Ectodermal cell (in vitro differentiated cells): ENCODE data around the gene KCNIP4.

Source experiments
- H3K27ac ChIP-seq: 2 replicates; pipeline ENCODE4 v1.7.0; 2013; ENCODE audit warnings: mild to moderate bottlenecking, low read depth, low read length; ENCODE audit not compliant: insufficient read depth, poor library complexity, severe bottlenecking
- H3K27me3 ChIP-seq: 2 replicates; pipeline ENCODE4 v1.7.0; 2013; ENCODE audit warnings: mild to moderate bottlenecking, low read length; ENCODE audit not compliant: insufficient read depth, control insufficient read depth, poor library complexity, severe bottlenecking
- H3K36me3 ChIP-seq: one replicate; pipeline ENCODE4 v1.7.0; 2013; ENCODE audit warnings: low read length; ENCODE audit not compliant: control insufficient read depth, insufficient read depth
- H3K4me1 ChIP-seq: one replicate; pipeline ENCODE4 v1.7.0; 2013; ENCODE audit warnings: low read length; ENCODE audit not compliant: control insufficient read depth, insufficient read depth
- H3K4me3 ChIP-seq: 2 replicates; pipeline ENCODE4 v1.7.0; 2013; ENCODE audit warnings: low read depth, low read length, control low read depth; ENCODE audit not compliant: insufficient read depth
- H3K9me3 ChIP-seq: 2 replicates; pipeline ENCODE4 v1.7.0; 2013; ENCODE audit warnings: mild to moderate bottlenecking, low read length, moderate library complexity; ENCODE audit not compliant: control insufficient read depth
- WGBS, 2 experiments: methylation state at CpG; one replicate each; pipeline ENCODE4 v1.1.7; 2013; ENCODE audit warnings: missing lambda C conversion rate in 2 of 2; 5-methylcytosine and 5-hydroxymethylcytosine counted together

KCNIP4 gene

GRCh38 chr4:21887481-21887880, 61.1 kb downstream of the KCNIP4 start:
- Histone ChIP-seq H3K36me3 (no peaks in the 10 kb centered on the region), H3K27ac (no peak overlapping the region), H3K27me3 (no peaks in the 10 kb centered on the region), H3K4me1 (no peaks in the 10 kb centered on the region), H3K9me3 (no peaks in the 10 kb centered on the region), H3K4me3 (no peak overlapping the region)
- WGBS, 2 experiments = 100% methylated on average over 1 of the region's 1 CpG; no CpG with 5 or more reads in 1 of the 2 experiments

- Histone ChIP-seq H3K27ac (no peak overlapping the region), H3K36me3 (no peaks in the 10 kb centered on the region), H3K4me3 (no peak overlapping the region), H3K4me1 (no peaks in the 10 kb centered on the region), H3K27me3 (no peaks in the 10 kb centered on the region), H3K9me3 (no peaks in the 10 kb centered on the region)
- WGBS, 2 experiments = 82% methylated on average over 5 of the region's 5 CpGs
These were observed 62.8 kb downstream of the KCNIP4 start for GRCh38 chr4:21885770-21886169.

DNA sequence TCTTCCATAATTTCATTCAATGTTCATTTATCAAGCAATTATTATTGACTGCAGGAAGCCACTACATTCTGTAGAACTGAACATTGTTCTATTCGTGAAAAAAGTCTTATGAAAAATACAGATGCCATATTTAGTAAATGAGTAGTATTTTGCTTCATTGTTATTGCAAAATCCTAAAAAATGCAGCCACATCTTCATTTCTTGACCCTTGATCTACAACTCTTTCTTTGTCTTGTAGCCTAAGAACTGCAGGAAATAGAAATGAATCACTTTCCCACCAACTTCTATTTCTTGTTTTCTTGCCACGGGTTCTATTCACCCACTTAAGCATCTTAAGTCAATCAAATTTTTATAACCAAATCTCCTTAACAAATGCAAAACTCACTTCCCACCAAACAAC, 63.3 kb downstream of the KCNIP4 start:
- Histone ChIP-seq H3K4me3 (no peak overlapping the region), H3K27ac (no peak overlapping the region), H3K4me1 (no peaks in the 10 kb centered on the region), H3K9me3 (no peaks in the 10 kb centered on the region), H3K27me3 (no peaks in the 10 kb centered on the region), H3K36me3 (no peaks in the 10 kb centered on the region)
- 88 to 96% methylated on average over 1 of the region's 2 CpGs for WGBS, 2 experiments

DNA sequence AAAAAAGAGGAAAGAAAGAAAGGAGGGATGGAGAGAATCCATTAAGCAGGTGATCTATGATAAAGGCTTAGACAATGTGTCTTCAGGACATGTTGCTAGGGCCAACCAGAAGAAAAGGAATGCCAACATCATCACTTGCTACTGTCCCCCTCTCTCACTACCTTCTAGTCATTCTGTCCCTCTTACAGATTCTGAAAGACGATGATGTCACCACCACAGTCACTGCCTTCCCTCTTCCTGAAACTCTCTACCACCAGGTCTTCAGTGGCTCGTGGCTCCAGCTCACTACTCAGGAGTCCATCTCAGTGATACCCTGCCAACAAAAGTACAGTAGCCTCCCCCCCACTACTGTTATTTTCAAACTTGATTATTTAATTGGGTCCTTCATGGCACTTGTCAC, 64.0 kb downstream of the KCNIP4 start:
- Histone ChIP-seq H3K4me3 (no peak overlapping the region), H3K27ac (no peak overlapping the region), H3K27me3 (no peaks in the 10 kb centered on the region), H3K36me3 (no peaks in the 10 kb centered on the region), H3K4me1 (no peaks in the 10 kb centered on the region), H3K9me3 (no peaks in the 10 kb centered on the region)
- WGBS, 2 experiments = 87 to 93% methylated on average over 2 of the region's 2 CpGs

DNA sequence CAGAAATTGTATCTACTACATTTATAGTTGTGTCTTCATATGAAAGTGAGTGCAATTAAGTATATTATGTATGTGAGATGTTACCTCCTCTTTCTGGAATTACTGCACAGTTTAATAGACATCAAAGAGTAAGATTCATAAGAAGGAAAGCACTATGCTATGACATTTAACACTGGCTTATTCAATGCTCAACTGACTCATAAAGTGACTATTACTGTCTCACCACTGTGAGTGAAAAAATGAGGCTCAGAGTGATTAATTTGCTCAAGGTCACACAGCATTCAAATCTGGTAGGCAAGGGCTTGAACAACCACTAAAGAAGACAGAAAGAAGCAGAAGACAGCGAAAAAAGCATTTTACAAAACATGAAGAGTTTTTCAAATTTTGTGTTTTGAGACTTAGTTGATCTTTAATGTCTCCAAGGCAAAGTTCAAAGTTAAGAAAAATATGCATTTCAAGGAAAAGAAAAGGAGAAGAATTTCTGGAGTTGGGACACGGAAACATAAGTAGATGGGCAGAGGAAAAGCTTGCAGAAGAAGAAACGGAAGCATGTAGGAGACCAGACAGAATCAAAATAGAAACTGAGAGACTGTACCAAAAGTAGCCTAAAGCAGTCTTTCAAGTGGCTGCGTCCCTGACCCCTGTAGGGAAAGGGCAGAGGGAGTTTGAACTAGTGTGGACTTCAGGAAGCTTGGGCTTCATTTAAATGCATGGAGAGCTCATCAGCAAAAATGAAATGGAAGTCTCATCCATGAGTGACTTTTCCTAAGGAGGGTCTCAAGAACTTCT, 66.3 kb downstream of the KCNIP4 start:
- H3K4me1 ChIP-seq = no peaks in the 10 kb centered on the region
- H3K4me3 ChIP-seq = no peak overlapping the region
- no peaks in the 10 kb centered on the region for H3K27me3 ChIP-seq
- H3K36me3 ChIP-seq = no peaks in the 10 kb centered on the region
- H3K27ac ChIP-seq = no peak overlapping the region
- H3K9me3 ChIP-seq = no peaks in the 10 kb centered on the region
- WGBS, 2 experiments = 92 to 95% methylated on average over 4 of the region's 4 CpGs

GRCh38 chr4:21879187-21879586, 69.4 kb downstream of the KCNIP4 start:
- H3K27ac ChIP-seq = no peak overlapping the region
- H3K4me3 ChIP-seq = no peak overlapping the region
- H3K27me3 ChIP-seq = no peaks in the 10 kb centered on the region
- WGBS, 2 experiments = 55 to 64% methylated on average over 2 to 3 of the region's 3 CpGs
- H3K9me3 ChIP-seq = no peaks in the 10 kb centered on the region
- H3K36me3 ChIP-seq = no peaks in the 10 kb centered on the region
- H3K4me1 ChIP-seq = no peaks in the 10 kb centered on the region

GRCh38 chr4:21876711-21877110, 71.9 kb downstream of the KCNIP4 start:
- Histone ChIP-seq H3K36me3 (no peaks in the 10 kb centered on the region), H3K4me1 (no peaks in the 10 kb centered on the region), H3K27ac (no peak overlapping the region), H3K4me3 (no peak overlapping the region), H3K9me3 (no peaks in the 10 kb centered on the region), H3K27me3 (no peaks in the 10 kb centered on the region)
- WGBS, 2 experiments = 100% methylated on average over 1 of the region's 1 CpG

DNA sequence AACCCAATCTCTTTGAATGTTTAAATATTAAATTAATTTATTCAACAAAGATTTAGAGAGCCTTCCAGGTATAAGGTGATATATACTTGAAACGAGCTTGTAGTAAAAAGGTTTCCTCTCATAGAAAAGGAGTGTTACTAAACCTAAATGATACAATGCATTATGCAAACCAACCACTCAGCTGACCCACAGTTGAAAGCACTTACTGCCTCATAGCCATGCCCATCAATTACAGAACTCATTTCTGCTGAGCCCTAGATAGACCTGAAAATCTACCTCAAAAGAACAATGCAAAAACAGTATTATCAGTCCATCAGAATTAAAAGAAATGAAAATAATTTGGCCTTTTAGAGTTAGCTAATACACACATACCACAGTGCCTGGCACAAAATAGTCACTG, 75.4 kb downstream of the KCNIP4 start:
- no peaks in the 10 kb centered on the region for H3K36me3 ChIP-seq
- H3K27me3 ChIP-seq = no peaks in the 10 kb centered on the region
- H3K4me3 ChIP-seq = no peak overlapping the region
- H3K27ac ChIP-seq = no peak overlapping the region
- 100% methylated on average over 1 of the region's 1 CpG; no CpG with 5 or more reads in 1 of the 2 experiments for WGBS, 2 experiments
- H3K4me1 ChIP-seq = no peaks in the 10 kb centered on the region
- no peaks in the 10 kb centered on the region for H3K9me3 ChIP-seq

- H3K9me3 ChIP-seq = no peaks in the 10 kb centered on the region
- no peak overlapping the region for H3K27ac ChIP-seq
- no peak overlapping the region for H3K4me3 ChIP-seq
- H3K4me1 ChIP-seq = no peaks in the 10 kb centered on the region
- 80 to 82% methylated on average over 5 of the region's 5 CpGs for whole genome bisulfite sequencing, 2 experiments
- H3K36me3 ChIP-seq = no peaks in the 10 kb centered on the region
- no peaks in the 10 kb centered on the region for H3K27me3 ChIP-seq
These were observed 76.5 kb downstream of the KCNIP4 start for GRCh38 chr4:21872101-21872500.

GRCh38 chr4:21869978-21870745, 78.4 kb downstream of the KCNIP4 start:
- Histone ChIP-seq H3K36me3 (no peaks in the 10 kb centered on the region), H3K4me3 (no peak overlapping the region), H3K4me1 (no peaks in the 10 kb centered on the region), H3K27me3 (no peaks in the 10 kb centered on the region), H3K9me3 (no peaks in the 10 kb centered on the region), H3K27ac (no peak overlapping the region)
- WGBS, 2 experiments = 85 to 93% methylated on average over 6 to 8 of the region's 8 CpGs
